NCI-H1417 (cell line): ENCODE measurements around the gene HIKESHI.
A peak's percentile ranks its signal among the peaks of the same experiment; 100 is the strongest.
"Not testable (repeated sequence)": the region's sequence is repeated elsewhere in the genome, so short reads cannot be mapped to it uniquely, and the experiment has no call there.

ENCODE experiments used
- DNase-seq, 3 experiments: peaks; one replicate each; lab custom pipeline; 2025; lab: John Stamatoyannopoulos, UW

The HIKESHI gene

DNA sequence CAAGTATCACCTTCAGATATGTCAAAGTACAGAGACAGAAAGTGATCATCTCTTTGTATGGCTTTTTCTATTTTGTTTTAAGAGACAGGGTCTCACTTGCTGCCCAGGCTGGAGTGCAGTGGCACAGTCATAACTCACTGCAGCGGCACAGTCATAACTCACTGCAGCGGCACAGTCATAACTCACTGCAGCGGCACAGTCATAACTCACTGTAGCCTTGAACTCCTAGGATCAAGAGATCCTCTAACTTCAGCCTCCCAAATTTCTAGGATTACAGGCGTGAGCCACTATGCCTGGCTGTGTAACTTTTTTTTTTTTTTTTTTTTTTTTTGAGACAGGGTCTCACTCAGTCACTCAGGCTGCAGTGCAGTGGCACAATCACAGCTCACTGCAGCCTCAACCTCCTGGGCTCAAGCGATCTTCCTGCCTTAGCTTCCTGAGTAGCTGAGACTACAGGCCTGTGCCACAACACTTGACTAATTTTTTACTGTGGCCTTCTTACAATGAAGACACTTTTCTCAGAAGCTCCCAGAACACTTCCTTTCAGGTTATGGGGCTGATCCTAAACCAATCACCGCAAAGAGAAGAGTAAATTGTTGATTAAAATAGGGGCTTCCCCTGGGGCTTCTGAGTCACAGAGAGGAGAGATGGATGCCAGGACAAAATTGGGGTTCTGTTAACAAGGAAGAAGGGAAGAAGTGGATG is 9.0 kb upstream of the HIKESHI start:
- no peak for DNase-seq

DNA sequence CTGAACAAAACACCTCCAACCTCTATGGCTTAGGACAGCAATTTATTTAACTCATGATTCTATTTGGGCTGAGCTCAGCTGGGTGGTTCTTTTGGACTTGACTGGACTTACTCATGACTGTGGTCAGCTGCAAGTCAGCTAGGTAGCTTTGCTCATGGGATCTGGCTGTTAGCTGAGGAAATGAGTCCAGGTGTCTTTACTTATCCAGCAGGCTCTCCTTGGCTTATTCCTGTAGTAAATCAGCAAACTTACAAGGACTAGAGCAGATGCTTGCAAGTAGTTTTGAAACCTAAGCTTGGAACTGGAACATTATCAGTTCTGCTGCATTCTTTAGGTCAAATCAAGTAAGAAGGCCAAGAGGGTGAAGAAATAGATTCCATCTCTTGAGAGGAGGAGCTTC is 8.0 kb upstream of the HIKESHI start:
- DNase-seq = no peak

DNA sequence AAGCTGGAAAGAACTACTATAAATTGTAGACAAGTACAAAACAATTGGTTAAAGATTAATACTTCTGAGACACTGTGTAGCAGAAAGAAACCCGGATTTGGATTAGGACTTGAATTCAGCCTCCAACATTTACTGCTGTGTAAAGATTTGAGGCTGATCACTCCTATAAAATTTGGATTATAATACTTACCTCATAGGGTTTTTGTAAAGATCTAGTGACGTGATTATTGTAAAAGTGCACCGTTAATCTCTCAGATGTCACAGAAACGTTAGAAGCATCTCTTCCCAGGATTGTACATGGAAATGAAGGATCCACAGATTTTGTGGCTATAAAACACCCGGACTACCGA is 323 bp upstream of the HIKESHI start:
- no peak for DNase-seq

DNA sequence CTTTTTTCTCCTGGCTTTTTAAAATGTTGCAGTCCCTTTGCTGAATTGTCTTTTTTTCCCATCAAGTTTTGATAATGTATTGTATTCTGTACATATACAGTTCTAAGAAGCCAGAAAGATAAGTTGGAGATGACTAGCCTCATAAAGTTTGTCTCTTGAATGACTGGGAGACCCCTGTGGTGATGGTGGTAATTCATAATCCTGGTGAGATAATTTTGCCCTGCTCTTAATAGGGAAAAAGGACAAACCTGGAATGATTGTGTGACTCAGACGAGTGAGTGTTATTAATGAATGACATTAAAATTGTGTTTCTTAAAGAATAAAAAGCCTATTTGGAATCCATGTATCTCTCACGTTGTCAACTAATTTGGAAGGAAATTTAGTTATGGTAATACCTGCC is 1.2 kb downstream of the HIKESHI start:
- peak in 1 of 3 experiments; percentile 39 for DNase-seq

DNA sequence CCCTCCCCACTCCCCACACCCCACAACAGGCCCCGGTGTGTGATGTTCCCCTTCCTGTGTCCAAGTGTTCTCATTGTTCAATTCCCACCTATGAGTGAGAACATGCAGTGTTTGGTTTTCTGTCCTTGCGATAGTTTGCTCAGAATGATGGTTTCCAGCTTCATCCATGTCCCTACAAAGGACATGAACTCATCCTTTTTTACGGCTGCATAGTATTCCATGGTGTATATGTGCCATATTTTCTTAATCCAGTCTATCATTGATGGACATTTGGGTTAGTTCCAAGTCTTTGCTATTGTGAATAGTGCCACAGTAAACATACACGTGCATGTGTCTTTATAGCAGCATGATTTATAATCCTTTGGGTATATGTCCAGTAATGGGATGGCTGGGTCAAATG is 6.7 kb downstream of the HIKESHI start:
- not testable (repeated sequence) for DNase-seq

DNA sequence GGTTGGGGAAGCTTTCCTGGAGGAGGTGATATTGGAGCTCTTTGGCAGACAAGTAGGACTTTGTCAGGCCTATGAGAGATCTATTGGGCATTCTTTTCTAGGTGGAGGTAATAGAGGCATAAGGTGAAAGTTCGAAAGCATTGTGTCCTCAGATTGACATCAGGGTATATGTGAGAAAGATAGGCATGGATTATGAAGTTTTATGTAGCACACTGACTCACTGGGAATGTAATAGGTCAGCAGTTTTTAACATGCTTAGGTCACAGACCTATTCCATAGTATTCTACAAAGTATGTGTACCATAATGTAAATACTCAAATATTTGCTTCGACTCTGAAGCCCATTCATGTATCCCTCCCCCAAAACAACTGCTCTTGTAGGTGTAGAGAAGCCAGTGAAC is 11.8 kb downstream of the HIKESHI start:
- no peak for DNase-seq

DNA sequence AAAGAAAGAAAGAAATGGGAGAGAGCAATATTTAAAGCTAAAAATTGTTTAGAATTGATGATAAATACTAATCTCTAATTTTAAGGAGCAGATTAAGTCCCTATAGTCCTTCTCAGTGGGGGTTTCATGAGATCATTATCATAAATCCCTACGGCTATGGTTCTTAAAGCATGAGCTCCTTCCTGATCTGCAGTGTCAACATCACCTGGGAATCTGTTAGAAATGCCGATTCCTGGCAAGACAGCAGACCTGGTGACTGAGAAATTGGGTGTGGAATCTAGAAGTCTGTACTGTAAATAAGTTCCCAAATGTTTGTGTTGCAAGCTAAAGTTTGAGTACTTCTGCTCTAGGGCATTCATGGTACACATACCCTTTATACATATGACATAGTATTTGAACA is 12.6 kb downstream of the HIKESHI start:
- no peak for DNase-seq

DNA sequence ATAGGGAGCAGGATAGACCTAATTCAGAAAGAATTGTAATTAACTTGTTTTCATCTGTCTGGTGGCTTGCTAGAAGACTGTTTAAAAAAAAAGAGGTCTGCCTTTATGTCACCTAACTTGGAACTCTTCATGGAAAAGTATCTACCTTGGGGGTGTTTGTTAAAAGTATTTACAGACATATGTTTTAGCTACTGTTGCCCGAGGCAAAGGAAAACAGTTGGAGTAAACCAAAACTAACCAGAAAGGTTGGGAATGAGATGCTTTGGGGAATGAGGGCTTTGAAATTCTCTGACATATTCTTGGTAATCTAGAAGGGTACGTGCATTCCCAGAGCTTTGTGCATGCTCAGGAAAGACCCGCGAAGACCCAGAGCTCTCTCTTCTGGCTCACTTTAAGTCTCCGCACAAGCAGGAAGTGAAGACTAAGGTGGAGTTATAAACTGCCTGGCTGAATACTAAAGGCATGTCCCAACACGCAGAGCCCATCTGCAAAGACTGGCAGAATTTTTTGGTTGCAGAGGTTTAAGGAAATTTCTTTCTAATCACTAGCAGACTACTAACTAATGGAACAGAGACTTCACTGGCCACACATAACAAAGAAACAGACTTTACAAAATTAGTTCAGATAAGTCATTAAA is 33.2 kb downstream of the HIKESHI start:
- no peak for DNase-seq

DNA sequence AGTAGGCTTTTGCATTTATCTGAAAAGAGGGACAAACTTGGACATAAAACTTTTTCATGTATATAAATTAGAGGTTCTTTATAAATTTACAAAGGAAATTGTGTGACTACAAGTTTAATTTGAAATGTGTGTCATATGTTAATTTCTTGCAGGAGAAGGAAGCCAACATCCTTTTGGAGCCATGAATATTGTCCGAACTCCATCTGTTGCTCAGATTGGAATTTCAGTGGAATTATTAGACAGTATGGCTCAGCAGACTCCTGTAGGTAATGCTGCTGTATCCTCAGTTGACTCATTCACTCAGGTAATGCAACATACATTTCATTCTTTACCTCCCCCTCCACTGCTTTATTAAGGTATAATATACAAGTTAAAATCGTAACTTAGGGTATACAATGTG is 35.2 kb downstream of the HIKESHI start:
- DNase-seq = no peak

DNA sequence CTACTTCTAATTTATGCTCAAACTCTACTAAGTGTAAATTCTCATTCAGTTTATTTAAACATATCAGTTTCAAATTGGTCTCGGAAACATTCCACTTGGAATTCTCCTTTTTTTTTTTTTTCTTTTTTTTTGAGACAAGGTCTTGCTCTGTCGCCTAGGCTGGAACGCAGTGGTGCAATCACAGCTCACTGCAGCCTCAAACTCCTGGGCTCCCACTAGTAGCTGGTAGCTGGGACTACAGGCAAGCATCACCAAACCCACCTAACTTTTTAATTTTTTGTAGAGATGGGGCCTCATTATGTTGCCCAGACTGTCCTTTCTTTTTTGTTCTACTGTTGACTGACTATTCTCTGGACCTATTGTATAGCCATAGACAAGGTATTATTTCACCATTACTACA is 39.3 kb downstream of the HIKESHI start:
- no peak for DNase-seq

DNA sequence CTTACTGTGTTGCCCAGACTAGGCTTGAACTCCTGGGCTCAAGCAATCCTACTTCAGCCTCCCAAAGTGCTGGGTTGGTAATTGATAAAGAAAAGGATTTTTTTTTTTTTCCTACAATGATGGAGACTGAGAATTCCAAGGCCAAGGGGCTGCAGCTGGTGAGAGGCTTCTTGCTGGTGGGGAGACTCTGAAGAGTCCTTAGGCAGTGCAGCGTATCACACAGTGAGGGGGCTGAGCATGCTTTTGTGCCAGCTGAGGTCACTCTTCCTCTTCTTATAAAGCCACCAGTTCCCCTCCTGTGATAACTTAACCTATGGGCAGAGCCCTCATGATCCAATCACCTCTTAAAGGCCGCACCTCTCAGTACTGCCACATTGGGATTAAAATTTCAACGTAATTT is 44.5 kb downstream of the HIKESHI start:
- no peak for DNase-seq

DNA sequence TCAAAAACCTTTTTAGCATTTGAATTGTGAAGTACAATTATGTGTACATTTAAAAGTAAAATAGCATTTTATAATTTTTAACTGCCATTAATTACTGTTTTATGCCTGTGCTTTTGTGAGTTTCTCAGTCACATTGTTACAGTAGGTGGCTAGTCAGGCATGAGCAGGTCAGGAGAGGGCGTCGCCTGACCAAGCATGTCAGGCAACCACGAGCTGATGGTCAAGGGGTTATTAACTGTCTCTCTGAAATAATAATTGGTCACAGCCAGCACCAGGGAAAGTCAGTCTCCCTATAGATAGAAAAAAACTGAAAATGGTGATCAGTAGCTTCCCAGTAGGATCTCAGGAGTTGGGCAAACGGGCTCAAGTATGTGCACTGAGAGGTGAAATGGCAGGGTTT is 53.2 kb downstream of the HIKESHI start:
- DNase-seq = peak in 1 of 3 experiments; percentile 23

DNA sequence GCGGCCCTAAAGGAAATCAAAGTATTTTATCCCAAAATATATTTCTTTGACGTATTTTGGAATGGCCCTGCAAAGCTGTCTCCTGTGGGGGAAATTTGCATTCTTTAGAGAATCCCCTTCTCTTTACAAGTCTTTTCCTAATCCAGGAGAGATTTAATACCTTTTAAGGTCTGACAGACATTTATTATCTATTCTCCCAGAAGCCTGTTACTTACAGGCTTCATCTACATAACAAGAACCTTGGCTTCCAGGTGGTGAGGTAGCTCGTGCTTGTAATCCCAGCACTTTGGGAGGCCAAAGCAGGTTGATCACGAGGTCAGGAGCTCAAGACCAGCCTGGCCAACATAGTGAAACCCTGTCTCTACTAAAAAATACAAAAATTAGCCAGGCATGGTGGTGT is 55.4 kb downstream of the HIKESHI start:
- DNase-seq = not testable (repeated sequence)

DNA sequence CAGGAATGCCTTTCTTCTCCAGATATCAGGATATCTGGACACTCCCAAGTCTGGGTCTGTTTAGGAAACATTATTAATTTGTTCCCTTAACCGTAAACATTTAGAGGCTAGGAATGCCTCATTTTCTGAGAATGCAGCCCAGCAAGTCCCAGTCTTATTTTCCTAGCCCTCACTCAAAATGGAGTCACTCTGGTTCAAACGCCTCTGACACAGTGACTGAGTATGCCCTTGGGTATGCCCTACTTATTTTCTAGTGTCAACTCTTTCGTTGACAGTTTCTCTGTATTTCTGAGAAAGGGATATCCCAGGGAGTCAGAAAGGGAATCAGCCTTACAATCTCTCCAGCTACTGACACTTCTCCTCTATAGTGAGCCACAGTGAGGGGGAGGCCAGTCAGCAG is 56.7 kb downstream of the HIKESHI start:
- DNase-seq = no peak

DNA sequence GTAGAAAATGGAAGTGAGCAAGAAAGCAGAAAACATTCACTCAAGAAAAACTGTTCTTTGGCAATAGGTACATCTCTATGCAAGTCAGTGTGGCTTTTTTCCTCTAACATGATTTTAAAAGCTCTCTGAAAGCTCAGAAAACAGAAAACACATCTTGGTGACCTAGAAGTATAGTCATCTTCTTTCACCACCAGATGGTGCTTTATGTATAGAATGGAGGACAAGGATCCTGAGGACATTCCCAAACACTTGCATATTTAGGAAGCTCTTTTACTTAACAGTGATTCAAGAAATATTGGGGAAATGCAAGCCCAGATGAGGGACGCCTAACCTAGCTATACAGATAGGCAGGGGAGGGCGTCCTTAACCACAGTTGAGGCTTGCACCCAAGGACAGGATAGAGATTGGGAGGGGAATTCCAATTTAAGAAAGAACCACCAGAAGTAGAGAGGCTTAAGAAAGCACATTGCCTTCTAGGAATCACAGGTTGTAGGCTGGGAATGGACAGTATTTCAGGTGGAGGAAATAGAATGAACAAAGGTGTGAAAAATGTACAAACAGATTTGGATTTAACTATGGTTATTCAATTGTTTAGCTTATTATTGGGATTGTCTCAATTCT is 58.8 kb downstream of the HIKESHI start:
- peak in 1 of 3 experiments; percentile 17 for DNase-seq

DNA sequence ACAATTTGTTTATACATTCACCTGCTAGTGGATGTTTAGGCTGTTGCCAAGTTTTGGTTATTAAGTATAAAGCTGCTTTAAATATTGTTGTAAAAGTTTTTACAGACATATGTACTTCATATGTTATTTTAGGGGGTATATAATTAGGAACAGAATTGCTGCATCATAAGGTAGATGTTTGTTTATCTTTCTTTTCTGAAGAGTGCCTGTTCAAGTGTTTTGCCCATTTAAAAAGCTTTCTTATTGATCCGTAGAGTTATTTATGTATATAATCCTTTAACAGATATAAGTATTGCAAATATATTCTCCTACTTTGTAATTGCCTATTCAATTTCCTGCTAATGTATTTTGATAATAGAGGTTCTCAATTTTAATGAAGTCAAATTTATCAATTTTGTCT is 61.4 kb downstream of the HIKESHI start:
- DNase-seq = no peak

DNA sequence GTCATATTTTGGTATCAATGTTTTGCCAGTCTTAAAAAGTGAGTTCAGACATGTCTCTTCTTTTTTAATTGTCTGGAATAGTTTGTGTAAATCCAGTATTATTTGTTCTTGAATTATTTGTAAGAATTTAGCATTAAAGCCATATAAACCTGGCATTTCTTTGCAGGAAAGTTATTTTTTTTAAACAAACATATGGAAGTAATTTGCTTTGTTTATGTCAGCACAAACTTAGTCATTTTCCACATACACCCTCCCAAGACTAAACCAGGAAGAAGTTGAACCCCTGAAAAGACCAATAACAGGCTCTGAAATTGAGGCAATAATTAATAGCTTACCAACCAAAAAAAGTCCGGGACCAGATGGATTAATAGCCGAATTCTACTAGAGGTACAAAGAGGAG is 63.5 kb downstream of the HIKESHI start:
- no peak for DNase-seq

DNA sequence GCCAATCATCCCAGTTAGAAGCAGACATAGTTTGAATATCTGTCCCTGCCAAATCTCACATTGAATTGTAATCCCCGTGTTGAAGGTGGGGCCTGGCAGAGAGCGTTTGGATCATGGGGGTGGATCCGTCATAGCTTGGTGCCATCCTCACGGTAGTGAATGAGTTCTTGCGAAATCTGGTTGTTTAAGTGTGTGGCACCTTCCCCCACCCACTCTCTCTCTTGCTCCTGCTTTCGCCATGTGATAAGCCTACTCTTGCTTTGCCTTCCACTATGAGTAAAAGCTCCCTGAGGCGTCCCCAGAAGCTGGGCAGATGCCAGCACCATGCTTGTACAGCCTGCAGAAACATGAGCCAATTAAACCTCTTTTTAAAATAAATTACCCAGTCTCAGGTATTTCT is 67.6 kb downstream of the HIKESHI start:
- no peak for DNase-seq

DNA sequence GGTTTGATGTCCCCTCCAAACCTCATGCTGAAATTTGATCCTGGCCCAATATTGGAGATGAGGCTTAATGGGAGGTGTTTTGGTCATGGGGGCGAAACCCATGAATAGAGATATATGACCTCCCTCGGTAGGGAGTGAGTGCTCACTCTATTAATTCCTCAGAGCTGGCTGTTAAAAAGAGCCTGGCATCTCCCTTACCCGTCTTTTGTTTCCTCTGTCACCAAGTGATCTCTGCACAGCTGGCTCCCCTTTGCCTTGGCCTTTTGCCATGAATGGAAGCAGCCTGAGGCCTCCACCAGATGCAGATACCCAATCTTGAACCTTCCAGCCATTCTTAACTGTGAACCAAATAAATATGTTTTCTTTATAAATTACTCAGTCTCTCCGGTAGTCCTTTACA is 68.1 kb downstream of the HIKESHI start:
- peak in 1 of 3 experiments; percentile 21 for DNase-seq

DNA sequence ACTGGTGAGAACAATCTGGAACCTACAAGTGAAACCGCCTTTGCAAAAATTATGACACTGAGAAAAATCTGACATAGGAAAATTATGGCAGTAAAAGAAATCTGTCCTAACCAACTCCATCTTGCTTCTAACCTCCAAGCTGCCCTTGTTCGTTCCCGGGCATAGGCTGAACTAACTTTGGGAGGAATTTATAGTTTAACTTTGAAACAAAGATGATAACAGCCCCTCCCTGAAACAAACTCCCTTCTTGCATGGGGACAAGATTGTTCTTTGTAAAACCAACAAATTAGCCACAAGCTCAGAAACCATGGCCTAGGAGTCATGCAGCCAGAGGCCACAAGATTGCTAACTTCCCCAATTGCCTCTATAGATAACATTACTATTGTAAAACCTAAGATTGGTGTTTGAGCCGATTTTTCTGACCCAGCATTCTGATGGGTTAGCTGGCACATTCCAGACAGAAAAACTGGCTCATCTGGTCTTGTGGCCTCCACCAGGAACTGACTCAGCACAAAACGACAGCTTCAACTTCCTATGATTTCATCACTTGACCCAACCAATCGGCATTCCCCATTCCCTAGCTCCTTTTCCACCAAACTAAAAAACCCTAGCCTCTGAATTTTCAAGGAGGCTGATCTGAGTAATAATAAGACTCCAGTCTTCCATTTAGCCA is 69.0 kb downstream of the HIKESHI start:
- DNase-seq = no peak

DNA sequence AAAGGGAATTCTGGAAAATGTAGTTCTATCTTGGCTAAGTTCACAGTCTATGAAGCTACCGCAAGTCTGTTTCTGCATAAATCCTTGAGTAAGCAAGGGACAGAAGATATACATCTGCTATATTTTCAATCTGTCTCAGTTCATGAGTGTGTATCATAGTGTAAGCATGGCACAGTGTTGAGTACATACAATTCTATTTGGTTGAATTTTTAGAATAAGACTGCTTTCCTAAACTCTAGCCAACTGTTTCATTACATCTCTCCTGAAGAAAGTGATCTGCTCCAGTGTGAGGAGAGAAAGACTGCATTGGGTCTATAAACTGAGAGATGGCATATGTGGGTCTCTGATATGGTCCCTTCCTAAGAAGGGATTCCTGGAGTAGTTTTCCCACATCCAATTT is 70.0 kb downstream of the HIKESHI start:
- DNase-seq = no peak

DNA sequence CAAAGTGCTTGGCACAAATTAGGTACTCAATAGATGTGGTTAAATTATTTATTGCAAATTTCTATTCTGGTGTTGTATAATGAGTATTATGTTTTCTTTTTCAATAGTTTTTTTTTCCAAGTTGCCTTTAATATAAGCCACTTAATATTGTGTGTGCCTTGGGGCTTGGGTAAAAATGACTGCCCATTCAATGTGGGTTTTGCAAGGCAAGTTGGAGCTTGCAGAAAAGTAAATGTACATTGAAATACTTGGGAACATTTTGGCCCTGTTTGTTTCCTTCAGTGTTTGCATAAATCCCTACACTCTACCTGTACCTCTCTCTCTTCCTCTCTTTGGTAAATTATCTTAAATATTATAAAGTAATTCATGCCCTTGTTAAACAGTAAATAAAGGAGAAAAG is 70.5 kb downstream of the HIKESHI start:
- DNase-seq = peak in 1 of 3 experiments; percentile 27

DNA sequence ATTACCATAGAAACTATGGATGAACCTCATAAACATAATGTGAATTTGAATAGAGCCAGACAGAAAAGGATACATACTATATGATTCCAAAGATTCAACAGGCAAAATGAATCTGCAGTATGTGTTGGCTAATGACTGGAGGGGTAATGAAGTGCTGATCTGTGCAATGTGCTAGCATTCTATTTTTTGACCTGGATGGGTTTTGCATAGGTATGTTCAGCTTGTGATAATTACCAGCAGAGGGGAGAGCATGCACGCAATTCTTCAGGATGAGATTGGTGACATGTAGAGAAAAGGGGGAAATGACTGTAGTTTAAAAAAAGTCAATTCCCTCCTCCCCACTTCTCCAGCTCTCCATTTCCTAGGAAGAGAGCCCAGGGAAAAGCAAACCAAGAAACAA is 72.0 kb downstream of the HIKESHI start:
- no peak for DNase-seq
